HG02642 (cell line): ENCODE data around the gene KIF5A.
A peak's percentile ranks its signal among the peaks of the same experiment; 100 is the strongest.

Experiments used
- ATAC-seq: cut with Tn5 transposase; IDR thresholded peaks from one replicate; pipeline ENCODE4 v1.9.1; 2021; ENCODE audit warnings: mild to moderate bottlenecking; ENCODE audit not compliant: unreplicated experiment, poor library complexity

KIF5A gene

DNA sequence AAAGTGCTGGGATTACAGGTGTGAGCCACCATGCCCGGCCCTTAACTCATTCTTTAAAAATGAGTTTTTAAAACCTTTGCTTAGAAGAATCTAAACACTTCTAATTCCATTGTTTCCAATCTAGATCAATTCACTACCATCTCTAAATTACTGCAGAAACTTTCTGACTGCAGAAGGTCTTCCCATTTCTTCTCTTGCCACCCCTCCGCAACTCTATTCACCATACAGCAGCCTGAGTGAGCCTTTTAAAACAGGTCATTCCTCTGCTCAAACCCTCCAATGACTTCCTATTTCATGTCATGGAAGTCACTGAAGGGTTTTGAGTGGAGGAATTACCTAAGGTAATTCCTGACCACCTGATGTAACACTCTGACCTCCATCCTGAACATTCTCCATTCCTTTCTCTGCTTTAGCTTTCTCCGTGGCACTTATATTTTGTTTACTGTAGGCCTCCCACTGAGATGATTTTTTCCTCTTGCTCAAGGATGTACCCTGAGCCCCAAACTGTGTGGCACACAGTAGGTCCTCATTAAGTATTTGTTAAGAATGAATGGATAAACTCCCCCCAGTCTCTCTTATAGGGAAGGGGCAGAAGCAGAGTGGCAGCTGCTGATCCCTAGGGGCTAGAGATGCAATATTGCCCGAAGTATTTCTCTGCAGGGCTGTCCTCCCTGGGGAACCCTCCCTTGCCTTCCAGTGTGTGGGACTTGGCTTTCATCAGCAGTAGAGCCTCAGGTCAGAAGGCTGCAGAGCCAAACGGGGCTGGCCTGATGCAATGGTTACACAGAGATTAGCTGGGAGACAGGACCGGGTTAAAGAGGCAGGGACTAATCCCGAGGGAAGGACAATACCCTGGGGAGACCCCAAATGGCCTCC, 30.7 kb upstream of the KIF5A start:
- ATAC-seq, result no peak

DNA sequence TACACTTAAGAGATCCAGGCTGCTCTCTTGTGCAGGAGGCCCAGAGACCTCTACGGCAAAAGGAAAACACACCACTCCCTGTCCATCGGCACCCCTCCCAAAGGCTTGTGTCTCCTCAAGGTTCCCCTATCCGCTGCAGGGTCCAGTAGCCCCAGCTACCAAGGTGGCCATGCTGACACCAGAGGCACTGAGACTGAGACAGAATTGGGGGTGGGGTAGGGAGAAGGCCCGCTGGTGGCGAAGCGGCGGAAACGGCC, 30.1 kb upstream of the KIF5A start:
- no peak for ATAC-seq

DNA sequence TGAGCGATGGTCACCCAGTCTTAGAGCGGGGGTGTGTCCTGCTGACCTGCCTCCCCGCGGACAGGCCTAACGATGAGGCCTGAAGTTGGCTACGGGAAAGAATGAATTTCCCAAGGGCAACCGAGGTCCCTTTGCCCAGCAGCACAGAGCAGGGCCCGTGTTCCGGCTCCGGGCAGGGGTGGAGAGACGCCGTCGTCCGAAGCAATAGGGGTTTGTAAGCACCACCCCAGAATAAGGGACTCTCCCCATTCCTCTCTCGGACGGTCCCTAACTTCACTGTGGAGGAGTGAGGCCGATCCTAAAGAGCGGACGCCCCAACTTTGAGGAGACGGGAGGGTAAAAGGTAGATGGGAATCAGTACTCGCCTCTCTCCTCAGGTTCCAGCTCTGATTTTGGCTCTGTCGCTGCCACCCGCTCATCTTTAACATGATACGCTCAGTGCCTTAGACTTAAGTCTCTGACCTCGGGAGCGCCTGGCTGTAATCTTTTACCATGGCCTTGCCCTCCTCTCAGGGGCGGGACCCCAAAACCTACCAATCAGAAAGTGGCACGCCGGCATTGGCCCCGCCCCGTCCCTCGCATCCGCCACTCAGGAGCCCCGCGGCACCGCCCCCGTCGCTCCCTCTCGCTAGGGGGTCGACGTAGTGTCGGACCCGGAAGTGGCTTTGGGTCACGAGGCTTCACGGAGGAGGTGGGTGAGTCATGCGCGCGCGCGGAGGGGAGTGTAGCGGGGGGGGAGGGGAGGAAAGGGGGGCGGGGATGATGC, 29.6 kb upstream of the KIF5A start, which contains the start of gene DDIT3:
DDIT3 (minus strand) TSS at position 462 of the 766 bp plus-strand sequence. CDS start 3,108 bp downstream, outside the sequence.
- peak; percentile 71 for ATAC-seq

DNA sequence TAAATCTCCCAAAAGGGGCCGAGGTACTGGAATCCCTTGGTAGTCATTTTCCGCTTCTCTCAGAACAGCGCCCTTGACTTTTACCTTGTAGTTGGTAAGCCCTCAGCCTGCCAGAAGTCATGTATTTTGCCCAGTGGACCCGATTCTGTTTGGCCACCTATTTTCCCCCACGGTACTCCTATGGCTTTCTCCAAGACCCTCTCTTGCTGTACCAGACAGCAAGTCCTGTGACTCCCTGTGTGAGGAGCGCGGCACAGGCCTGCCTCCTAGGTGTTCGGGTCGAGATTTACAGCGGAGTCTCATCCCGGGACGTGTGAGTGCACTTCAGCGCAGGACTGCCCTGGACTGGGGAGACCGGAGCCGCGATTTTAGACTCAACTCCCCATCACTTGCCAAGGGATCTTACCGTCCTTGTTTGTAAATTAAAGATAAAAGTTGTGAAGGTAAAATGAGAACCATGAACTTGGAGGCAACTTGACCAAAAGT, 28.3 kb upstream of the KIF5A start:
- ATAC-seq, result no peak

DNA sequence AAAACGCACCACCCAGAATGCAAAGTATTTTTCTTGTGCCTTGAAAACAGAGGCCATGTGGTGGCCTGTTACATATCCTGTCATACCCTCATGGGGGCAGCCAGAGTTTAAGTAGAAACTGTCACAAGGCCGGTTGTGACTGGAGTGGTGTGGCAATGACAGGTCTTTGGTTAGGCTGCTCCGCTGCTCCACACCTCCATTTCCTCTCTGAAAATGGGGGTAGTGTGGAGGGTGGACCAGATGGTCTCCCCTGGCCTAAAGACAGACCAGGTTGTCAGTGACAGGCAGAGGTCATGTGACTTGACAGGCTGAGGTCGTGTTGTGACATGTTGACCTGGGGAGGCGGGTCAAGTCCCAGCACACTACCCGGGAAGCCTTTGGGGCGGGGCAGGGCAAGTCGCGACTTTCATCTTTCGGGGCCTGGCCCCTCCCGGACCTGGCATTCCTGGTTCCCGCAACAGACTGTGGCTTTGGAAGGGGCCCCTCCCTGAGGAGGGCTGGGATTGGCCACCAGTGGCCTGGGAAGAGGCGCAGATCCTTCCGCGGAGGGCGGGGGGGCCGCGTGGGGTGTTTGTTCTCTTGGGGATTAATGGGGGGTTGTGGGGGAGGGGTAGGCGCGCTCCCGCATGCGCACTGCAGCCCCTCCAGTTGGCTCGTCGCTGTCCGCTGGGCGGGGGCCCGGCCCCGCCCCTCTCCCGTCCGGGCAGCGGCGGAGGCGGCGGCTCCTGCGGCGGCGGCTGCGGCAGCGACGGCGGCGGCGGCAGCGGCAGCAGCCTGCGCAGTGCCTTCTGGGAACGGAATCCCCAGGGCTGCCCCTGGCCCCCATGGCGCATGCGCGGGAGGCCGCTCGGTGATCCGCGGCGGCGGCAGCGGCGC, 27.6 kb upstream of the KIF5A start, which contains the start of gene MBD6:
MBD6 (plus strand) TSS at position 814 of the 876 bp plus-strand sequence. CDS start 1,480 bp downstream, outside the sequence.
- peak; percentile 38 for ATAC-seq

DNA sequence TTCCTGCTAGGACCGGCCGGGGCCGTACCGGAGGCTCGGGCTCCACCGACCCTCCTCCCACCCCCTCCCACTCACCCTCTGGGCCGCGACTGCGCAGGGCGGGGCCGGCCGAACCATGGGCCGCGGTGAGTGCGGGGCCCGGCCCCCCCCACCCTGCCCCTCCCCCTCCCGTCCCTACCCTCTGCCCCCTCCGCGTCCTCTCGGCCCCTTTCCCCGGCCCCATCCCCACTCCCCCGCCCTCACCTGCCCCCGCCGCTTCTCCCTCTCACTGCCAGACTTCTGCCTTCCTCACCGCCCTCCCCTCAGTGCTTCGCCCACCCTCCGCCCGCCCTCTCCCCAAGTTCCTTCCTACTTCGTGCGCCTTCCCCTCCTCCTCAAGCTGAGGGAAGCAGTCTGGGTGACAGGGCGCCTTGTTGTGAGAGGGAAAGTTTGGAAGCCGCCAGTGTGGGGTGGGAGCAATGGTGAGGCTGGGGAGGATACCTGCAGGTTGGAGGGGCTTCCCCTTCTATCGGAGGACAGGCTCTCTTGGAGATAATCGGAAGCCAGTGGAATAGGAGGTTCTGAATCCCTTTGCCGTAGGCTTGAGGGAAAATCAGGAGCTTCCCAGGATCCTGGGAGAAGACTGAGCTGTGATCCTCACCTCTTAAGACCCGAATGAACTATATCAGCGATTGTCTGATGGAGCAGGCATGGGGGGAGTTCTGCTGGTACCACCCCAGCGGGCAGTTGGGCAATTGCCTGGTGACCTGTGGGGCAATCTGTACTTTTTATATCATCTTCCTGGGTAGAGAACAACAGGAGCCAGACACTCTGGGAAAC, 26.7 kb upstream of the KIF5A start:
- ATAC-seq, result no peak

DNA sequence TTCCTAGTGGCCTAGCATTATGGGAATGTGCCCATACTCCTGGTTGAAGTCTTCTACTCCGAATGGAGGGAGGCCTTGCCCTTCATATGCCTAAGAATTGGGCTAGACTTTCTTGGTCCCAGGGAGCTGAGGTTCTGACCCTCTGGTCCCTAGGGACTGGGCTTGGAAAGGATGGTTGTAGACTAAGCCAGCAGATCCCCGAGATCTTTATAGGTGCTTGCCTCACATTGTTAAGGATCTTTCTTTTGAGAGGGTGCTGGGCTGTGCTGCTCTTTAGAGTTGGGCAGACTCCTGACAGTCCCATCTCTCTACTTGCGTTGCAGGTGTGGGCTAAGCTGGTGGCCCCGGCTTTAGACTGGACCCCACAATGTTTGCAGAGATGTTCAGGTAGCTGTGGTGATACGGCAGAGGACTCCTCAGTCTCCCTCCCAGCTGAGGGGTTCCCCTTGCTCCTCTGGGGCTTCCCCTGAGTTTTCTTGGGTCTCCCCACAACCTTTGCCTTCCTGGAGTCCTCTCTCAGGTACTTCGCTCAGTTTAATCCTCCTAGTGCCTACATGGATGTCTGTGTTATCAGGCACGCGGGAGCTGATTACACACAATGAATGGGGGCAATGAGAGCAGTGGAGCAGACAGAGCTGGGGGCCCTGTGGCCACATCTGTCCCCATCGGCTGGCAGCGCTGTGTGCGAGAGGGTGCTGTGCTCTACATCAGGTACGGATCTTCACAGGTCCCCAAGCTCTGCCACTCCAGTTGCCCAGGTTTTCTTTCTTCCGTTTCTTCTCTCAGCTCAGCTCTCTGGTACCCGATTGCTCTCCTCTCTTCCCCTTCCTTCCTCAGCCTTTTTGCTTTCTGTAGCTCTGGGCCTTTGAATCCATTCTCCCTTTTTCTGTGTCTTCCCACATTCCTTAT, 25.9 kb upstream of the KIF5A start:
- ATAC-seq, result no peak

DNA sequence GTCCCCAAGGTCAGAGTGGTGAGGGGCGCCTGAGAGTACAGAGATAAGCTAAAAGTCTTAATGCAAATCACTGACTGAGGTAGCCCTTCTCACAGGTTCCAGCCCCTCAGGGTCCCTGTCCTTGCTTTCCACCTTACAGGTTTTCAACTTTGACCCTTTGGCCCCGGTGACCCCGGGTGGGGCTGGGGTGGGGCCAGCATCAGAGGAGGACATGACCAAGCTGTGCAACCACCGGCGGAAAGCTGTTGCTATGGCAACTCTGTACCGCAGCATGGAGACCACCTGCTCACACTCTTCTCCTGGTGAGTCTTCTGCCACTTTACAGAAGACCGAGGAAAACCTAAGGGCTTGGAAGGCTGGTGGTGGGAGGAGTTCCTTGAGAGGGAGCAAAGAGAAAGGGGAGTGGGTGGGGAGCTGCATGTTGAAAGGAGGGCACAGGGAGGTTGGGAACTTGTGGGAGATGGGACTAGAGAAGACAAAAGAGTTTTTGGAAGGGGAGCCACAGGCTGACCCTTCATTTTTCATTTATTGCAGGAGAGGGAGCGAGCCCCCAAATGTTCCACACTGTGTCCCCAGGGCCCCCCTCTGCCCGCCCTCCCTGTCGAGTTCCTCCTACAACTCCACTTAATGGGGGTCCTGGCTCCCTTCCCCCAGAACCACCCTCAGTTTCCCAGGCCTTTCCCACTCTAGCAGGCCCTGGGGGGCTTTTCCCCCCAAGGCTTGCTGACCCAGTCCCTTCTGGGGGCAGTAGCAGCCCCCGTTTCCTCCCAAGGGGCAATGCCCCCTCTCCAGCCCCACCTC, 24.8 kb upstream of the KIF5A start:
- no peak for ATAC-seq

DNA sequence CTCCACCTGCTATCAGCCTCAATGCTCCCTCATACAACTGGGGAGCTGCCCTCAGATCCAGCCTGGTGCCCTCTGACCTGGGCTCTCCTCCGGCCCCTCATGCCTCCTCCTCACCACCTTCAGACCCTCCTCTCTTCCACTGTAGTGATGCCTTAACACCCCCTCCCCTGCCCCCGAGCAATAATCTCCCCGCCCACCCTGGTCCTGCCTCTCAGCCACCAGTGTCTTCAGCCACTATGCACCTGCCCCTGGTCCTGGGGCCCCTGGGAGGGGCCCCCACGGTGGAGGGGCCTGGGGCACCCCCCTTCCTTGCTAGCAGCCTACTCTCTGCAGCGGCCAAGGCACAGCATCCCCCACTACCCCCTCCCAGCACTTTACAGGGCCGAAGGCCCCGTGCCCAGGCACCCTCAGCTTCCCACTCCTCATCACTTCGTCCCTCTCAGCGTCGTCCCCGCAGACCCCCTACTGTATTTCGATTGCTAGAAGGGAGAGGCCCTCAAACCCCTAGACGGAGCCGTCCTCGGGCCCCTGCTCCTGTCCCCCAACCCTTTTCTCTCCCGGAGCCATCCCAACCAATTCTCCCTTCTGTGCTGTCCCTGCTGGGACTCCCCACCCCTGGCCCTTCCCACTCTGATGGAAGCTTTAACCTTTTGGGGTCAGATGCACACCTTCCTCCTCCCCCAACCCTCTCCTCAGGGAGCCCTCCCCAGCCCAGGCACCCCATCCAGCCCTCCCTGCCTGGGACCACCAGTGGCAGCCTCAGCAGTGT, 24.0 kb upstream of the KIF5A start:
- no peak for ATAC-seq

DNA sequence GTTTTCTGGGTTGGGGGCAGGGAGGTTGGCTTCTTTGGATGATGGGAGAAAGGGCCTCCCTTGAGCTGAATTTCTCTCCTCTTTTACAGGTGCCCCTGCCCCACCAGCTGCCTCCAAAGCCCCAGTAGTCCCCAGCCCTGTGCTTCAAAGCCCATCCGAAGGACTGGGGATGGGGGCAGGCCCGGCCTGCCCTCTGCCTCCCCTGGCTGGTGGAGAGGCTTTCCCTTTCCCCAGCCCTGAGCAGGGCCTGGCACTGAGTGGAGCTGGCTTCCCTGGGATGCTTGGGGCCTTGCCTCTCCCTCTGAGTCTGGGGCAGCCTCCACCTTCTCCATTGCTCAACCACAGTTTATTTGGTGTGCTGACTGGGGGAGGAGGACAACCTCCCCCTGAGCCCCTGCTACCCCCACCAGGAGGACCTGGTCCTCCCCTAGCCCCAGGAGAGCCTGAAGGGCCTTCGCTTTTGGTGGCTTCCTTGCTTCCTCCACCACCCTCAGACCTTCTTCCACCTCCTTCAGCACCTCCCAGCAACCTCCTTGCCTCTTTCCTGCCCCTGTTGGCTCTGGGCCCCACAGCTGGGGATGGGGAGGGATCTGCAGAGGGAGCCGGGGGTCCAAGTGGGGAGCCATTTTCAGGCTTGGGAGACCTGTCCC, 23.2 kb upstream of the KIF5A start:
- no peak for ATAC-seq

DNA sequence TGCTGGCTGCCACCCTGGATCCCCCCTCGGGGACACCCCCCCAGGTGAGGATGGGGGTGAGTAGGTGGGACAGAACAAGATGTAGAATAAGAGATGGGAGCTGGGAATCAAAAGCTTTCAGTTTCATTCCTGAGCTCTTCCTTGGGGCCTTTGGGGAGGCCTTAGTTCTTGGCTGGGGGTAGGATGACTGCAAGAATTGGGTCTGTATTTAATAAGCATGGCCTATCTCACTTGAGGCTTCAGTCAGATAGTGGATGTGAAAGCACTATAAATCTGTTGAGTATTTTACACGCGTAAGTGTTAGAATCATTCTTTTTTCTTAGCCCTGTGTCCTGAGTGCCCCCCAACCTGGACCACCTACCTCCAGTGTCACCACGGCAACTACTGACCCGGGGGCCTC, 22.7 kb upstream of the KIF5A start:
- no peak for ATAC-seq

DNA sequence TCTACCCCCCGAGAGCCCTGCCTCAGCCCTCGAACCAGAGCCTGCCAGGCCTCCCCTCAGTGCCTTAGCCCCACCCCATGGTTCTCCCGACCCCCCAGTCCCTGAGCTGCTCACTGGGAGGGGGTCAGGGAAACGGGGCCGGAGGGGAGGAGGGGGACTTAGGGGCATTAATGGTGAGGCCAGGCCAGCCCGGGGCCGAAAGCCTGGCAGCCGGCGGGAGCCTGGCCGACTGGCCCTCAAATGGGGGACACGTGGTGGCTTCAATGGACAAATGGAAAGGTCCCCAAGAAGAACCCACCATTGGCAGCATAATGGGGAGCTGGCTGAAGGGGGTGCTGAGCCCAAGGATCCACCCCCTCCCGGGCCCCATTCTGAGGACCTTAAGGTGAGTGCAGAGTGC, 21.7 kb upstream of the KIF5A start:
- ATAC-seq, result no peak

DNA sequence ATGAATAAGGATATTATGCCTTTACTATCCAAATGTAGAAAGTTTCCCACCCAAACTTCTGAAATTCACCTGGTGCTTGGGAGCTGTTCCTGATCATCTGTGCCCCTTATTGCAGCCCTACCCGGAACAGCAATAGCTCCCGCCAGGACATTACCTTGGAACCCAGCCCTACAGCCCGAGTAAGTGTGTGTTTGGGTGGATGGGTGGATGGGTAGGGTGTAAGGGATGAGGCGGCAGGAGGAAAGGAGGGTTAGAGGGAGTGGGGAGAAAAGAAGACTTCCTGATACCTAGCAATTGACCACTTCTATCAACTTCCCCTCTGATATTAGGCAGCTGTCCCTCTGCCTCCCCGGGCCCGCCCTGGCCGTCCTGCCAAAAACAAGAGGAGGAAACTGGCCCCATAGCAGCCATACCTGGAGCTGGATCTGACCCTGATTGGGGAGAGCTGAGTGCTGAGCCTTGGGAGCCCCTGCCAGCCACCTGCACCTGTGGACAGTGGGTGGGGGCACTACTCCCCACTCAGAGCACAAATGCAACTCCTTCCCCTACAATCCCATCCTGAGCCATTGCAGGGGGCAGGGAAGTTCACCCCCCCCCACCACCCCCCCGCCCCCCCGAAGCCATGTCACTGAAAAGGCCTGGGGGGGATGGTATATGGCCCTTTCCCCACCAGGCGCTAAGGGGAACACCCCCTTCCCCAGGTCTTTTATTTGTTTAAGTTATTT, 20.9 kb upstream of the KIF5A start:
- no peak for ATAC-seq

DNA sequence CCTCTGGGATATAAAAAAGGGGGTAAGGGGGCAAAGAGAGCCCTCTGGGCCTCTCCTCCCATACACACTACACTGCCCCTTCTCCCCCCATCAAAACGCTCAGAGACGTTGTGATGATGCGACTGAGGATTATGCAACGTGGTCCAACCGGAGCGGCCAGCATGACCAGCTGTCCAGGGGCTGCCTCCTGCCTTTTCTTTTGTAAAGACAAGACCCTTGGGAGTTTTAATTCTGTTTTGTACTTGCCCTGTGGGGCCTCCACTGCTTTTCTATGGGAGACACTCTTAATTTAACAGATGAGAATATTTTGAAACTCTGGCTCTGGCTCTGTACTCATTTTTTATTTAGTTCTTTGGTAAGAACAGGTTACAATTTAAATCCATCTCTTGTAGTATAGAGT, 20.0 kb upstream of the KIF5A start:
- no peak for ATAC-seq

DNA sequence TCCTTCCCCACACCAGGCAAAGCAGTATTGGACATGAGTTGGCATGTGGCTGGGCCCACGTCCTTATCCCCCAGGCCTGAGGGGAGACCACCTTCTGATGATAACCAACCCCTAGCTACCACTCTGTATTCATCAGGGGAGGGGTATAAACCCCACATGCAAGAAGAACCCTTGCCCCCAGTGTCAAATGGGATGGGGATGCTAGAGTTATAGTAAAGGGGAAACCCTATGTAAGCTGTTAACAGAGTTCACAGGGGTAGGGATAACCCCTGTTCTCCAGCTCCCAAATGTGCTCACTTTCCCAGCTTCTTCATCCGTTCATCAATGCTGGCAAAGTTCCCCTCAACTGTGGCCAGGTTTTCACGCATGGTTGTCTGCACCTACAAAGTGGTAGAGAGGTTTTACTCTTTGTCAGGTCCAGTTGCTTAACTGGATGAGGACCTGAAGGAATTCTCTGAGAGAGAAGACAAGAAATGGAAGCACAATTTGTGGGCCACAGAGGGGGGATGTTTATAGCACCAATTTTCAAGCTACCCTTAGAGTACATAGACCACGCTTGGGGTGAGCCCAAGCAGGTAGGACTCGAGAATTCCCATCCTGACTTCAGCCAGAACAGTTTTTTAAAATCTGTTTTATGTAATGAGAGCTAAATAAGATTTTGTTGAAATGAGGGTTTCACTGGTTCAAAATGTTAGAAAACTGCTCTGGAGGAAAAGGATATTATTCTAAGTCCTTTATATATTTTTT, 19.3 kb upstream of the KIF5A start:
- ATAC-seq, result no peak
